Tibial nerve (tissue), 4 donors: ENCODE data around the gene PSME4.

ENCODE experiments used
- EP300 ChIP-seq, 2 donors: sonication (generic); formaldehyde crosslinking; IDR thresholded peaks; one replicate each; pipeline ENCODE4 v1.6.1; 2017; ENCODE audit warnings: antibody characterized with exemption in 2 of 2, mild to moderate bottlenecking in 1 of 2
- POLR2A ChIP-seq, 2 donors: fragments of 450-650 bp; IDR thresholded peaks; one replicate each; pipeline ENCODE4 v1.6.1; 2017; ENCODE audit warnings: antibody characterized with exemption in 2 of 2, mild to moderate bottlenecking in 2 of 2, moderate library complexity in 2 of 2
- TF ChIP-seq, protein P1 (sequence below), 5 experiments: fragments of 200-600 bp in 3 of 5; fragments of 450-650 bp in 2 of 5; sonication (generic) in 3 of 5; IDR thresholded peaks; one replicate each; pipeline ENCODE4 v1.5.1; 2016 to 2019; ENCODE audit warnings: antibody characterized with exemption in 5 of 5, mild to moderate bottlenecking in 3 of 5, moderate library complexity in 2 of 5

DNA sequence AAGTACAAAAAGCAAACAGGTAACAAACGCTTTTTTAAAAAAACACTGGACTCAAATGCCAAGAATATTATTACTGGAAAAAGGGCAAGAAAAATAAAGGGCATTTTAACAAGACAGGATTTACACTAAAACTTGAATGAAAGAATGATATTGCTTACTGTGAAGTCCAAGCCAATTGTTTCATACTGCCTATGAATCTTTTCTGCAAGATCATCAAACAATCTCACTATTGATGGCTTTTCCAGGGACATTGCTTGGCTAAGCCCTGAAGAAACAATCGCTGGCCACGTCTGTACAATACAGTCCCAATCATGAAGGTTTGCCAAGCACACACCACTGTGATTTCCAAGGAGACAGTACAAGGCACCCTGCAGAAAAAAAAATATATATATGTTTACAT is 69.6 kb downstream of the PSME4 start:
- TF ChIP-seq, protein P1, sequence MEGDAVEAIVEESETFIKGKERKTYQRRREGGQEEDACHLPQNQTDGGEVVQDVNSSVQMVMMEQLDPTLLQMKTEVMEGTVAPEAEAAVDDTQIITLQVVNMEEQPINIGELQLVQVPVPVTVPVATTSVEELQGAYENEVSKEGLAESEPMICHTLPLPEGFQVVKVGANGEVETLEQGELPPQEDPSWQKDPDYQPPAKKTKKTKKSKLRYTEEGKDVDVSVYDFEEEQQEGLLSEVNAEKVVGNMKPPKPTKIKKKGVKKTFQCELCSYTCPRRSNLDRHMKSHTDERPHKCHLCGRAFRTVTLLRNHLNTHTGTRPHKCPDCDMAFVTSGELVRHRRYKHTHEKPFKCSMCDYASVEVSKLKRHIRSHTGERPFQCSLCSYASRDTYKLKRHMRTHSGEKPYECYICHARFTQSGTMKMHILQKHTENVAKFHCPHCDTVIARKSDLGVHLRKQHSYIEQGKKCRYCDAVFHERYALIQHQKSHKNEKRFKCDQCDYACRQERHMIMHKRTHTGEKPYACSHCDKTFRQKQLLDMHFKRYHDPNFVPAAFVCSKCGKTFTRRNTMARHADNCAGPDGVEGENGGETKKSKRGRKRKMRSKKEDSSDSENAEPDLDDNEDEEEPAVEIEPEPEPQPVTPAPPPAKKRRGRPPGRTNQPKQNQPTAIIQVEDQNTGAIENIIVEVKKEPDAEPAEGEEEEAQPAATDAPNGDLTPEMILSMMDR (IDR thresholded peaks at IDR 0.05) = no peak
- no peak for TF ChIP-seq EP300 (IDR thresholded peaks at IDR 0.05)
- no peak for TF ChIP-seq POLR2A (IDR thresholded peaks at IDR 0.05)
